GM23338 (cell line): ENCODE measurements around the gene MRGPRE. TPM values are rescaled to one million over a fixed set of nuclear protein-coding genes. Genes with fewer than 3 reads are reported as not detected.
A peak's percentile ranks its signal among the peaks of the same experiment; 100 is the strongest.

Experiments used
- ATAC-seq: fragments of 200-7000 bp; cut with Tn5 transposase; 3 replicates; pipeline ENCODE4 v1.9.1; 2020
- DNase-seq: peaks from one replicate; pipeline ENCODE4 v3.0.0-alpha.2; 2015; ENCODE audit warnings: low spot score
- H2AFZ ChIP-seq: fragments of 200-600 bp; sonication (generic); 2 replicates; pipeline ENCODE4 v1.8.0; 2016; ENCODE audit warnings: antibody characterized with exemption, mild to moderate bottlenecking, moderate library complexity
- H3F3A ChIP-seq: fragments of 200-600 bp; sonication (generic); replicated peaks from 2 replicates; pipeline ENCODE4 v1.8.0; 2017; ENCODE audit warnings: antibody characterized with exemption, mixed run types, low read depth
- H3K27ac ChIP-seq: fragments of 200-600 bp; sonication (generic); 2 replicates; pipeline ENCODE4 v1.6.1; 2016; ENCODE audit warnings: low read depth
- H3K27me3 ChIP-seq: fragments of 200-600 bp; sonication (generic); 2 replicates; pipeline ENCODE4 v1.8.0; 2016; ENCODE audit warnings: mild to moderate bottlenecking, mixed run types, moderate library complexity; ENCODE audit not compliant: insufficient read depth
- H3K36me3 ChIP-seq: fragments of 200-600 bp; sonication (generic); 2 replicates; pipeline ENCODE4 v1.8.0; 2016; ENCODE audit warnings: mild to moderate bottlenecking; ENCODE audit not compliant: insufficient read depth
- H3K4me1 ChIP-seq: fragments of 200-600 bp; sonication (generic); 2 replicates; pipeline ENCODE4 v1.8.0; 2016; ENCODE audit warnings: mild to moderate bottlenecking, moderate library complexity; ENCODE audit not compliant: insufficient read depth
- H3K4me2 ChIP-seq: fragments of 200-600 bp; sonication (generic); 2 replicates; pipeline ENCODE4 v1.7.1; 2017; ENCODE audit warnings: mixed run types
- H3K4me3 ChIP-seq: fragments of 200-600 bp; sonication (generic); 2 replicates; pipeline ENCODE4 v1.6.1; 2016; ENCODE audit warnings: mixed run types
- H3K79me2 ChIP-seq: fragments of 200-600 bp; sonication (generic); replicated peaks from 2 replicates; pipeline ENCODE4 v1.8.0; 2017; ENCODE audit warnings: mild to moderate bottlenecking; ENCODE audit not compliant: insufficient read depth
- H3K9me2 ChIP-seq: fragments of 200-600 bp; sonication (generic); 2 replicates; pipeline ENCODE4 v1.8.0; 2017; ENCODE audit not compliant: insufficient read depth
- H4K20me1 ChIP-seq: fragments of 200-600 bp; sonication (generic); replicated peaks from 2 replicates; pipeline ENCODE4 v1.8.0; 2017; ENCODE audit warnings: mild to moderate bottlenecking; ENCODE audit not compliant: insufficient read depth
- H3K27ac Mint-ChIP-seq: 2 replicates; pipeline ENCODE4 v1.8.0; 2020; ENCODE audit warnings: inconsistent platforms, mild to moderate bottlenecking, moderate library complexity, mixed read lengths
- H3K27me3 Mint-ChIP-seq: 3 replicates; pipeline ENCODE4 v1.8.0; 2022; ENCODE audit warnings: low read depth, mild to moderate bottlenecking, moderate library complexity, mixed read lengths, inconsistent platforms; ENCODE audit not compliant: insufficient read depth, poor library complexity
- H3K36me3 Mint-ChIP-seq: 3 replicates; pipeline ENCODE4 v1.8.0; 2021; ENCODE audit warnings: low read depth, mild to moderate bottlenecking, inconsistent platforms, moderate library complexity, mixed read lengths
- H3K4me1 Mint-ChIP-seq: 3 replicates; pipeline ENCODE4 v1.8.0; 2020; ENCODE audit warnings: mild to moderate bottlenecking, inconsistent platforms, mixed read lengths
- H3K4me3 Mint-ChIP-seq: 3 replicates; pipeline ENCODE4 v1.8.0; 2021; ENCODE audit warnings: moderate library complexity, mild to moderate bottlenecking, inconsistent platforms, mixed read lengths
- H3K9me3 Mint-ChIP-seq: 3 replicates; pipeline ENCODE4 v1.8.0; 2020; ENCODE audit warnings: moderate library complexity, mild to moderate bottlenecking, inconsistent platforms, mixed read lengths
- EZH2 ChIP-seq: fragments of 200-600 bp; sonication (generic); IDR thresholded peaks from one replicate; pipeline ENCODE4 v1.8.0; 2017; ENCODE audit warnings: antibody characterized with exemption, mild to moderate bottlenecking, low read depth; ENCODE audit not compliant: unreplicated experiment
- JUNB ChIP-seq: IDR thresholded peaks from one replicate; pipeline ENCODE4 v1.6.1; 2016; ENCODE audit warnings: antibody characterized with exemption; ENCODE audit not compliant: unreplicated experiment
- NANOG ChIP-seq: IDR thresholded peaks from 2 replicates; pipeline ENCODE4 v1.6.1; 2016; ENCODE audit warnings: antibody characterized with exemption, borderline replicate concordance
- polyA plus RNA-seq: library from polyadenylated mRNA; unstranded; fragments of >200 nt; fragmentation: Nextera tagmentation; extraction: Ambion mirVana; gene quantifications from 2 replicates; pipeline ENCODE4 v1.2.1, GENCODE V29; 2016
- total RNA-seq: library from RNA; depleted of rRNA; stranded (reverse); fragments of >200 nt; shearing (Covaris generic); gene quantifications from 2 replicates; pipeline ENCODE4 v1.2.3, GENCODE V29; 2014
- TF ChIP-seq, protein P1 (sequence below), 2 experiments: fragments of 200-600 bp in 1 of 2; sonication (generic) in 1 of 2; conservative IDR thresholded peaks; 2 replicates each; pipeline versions ENCODE4 v1.5.1 to v1.6.1; 2016 to 2017; ENCODE audit warnings: antibody characterized with exemption in 2 of 2, low read depth in 2 of 2, mild to moderate bottlenecking in 2 of 2, moderate library complexity in 1 of 2
- TF ChIP-seq, protein P2 (sequence below): IDR thresholded peaks from 2 replicates; pipeline ENCODE4 v1.6.1; 2016; ENCODE audit warnings: antibody characterized with exemption
- TF ChIP-seq, protein P3 (sequence below): fragments of 250-450 bp; sonication (Bioruptor Pico); IDR thresholded peaks from 2 replicates; pipeline ENCODE4 v1.5.0; 2020; ENCODE audit warnings: mild to moderate bottlenecking, moderate library complexity

Gene MRGPRE
- total and polyA plus RNA-seq, 2 experiments from 2014 or later, result not detected

DNA sequence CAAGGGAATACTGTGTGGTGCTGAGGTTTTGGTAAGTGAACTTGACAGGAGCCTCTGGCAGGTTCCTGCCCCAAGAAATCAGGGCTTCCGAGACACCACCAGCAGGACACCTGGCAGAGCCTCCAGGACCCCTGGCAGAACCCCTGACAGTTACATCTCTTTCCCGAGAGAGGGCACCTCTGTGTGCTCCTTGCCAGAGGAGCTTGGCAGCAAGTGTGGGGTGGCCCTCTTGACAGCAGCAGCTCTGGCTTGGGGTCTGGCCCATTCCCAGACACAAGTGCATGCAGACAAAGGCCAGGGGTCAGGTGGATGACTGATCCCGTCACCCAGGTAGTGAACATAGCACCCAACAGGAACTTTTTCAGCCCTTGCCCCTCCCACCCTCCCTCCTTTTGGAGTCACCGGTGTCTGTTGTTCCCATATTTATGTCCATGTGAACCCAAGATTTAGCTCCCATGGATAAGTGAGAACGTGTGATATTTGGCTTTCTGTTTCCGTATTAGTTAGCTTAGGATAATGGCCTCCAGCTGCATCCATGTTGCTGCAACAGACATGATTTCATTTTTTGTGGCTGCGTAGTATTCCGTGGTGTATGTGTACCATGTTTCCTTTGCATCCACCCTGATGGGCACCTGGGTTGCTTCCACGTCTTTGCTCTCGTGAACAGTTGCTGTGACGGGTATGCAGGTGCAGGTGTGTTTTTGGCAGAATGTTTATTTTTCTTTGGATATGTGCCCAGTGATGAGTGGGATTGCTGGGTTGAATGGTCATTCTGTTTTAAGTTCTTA lies 45.9 kb downstream of the MRGPRE start:
- Mint-ChIP-seq H3K4me3 (no peak overlapping the region), H3K4me1 (peaks cover 33% of the 10 kb centered on the region), H3K36me3 (no peaks in the 10 kb centered on the region; the same call in 2 of the 3 replicates), H3K27ac (no peak overlapping the region), H3K27me3 (peaks cover 17% of the 10 kb centered on the region), H3K9me3 (peaks cover 2% of the 10 kb centered on the region; the same call in 1 of the 3 replicates)
- TF ChIP-seq, protein P1, sequence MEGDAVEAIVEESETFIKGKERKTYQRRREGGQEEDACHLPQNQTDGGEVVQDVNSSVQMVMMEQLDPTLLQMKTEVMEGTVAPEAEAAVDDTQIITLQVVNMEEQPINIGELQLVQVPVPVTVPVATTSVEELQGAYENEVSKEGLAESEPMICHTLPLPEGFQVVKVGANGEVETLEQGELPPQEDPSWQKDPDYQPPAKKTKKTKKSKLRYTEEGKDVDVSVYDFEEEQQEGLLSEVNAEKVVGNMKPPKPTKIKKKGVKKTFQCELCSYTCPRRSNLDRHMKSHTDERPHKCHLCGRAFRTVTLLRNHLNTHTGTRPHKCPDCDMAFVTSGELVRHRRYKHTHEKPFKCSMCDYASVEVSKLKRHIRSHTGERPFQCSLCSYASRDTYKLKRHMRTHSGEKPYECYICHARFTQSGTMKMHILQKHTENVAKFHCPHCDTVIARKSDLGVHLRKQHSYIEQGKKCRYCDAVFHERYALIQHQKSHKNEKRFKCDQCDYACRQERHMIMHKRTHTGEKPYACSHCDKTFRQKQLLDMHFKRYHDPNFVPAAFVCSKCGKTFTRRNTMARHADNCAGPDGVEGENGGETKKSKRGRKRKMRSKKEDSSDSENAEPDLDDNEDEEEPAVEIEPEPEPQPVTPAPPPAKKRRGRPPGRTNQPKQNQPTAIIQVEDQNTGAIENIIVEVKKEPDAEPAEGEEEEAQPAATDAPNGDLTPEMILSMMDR (conservative IDR thresholded peaks at IDR 0.05; ENCODE audit: low read depth in 2 of 2), result 0 out of 4 replicates have a peak, but pooled peaks of 1 of the 2 experiments have one; percentile 7
- no peak for TF ChIP-seq EZH2
- no peak for ATAC-seq
- Histone ChIP-seq H3K36me3 (no peaks in the 10 kb centered on the region), H3K27me3 (no peaks in the 10 kb centered on the region), H3K9me2 (0 out of 2 replicates have a peak, but pooled peaks cover 3% of the 10 kb centered on the region), H3K27ac (no peak overlapping the region), H3K4me1 (peaks cover 22% of the 10 kb centered on the region), H4K20me1 (no peaks in the 10 kb centered on the region), H3K4me3 (no peak overlapping the region), H2AFZ (no peak overlapping the region), H3K79me2 (no peaks in the 10 kb centered on the region), H3F3A (0 out of 2 replicates have a peak, but pooled peaks cover 4% of the 10 kb centered on the region), H3K4me2 (no peak overlapping the region)
- no peak for DNase-seq

DNA sequence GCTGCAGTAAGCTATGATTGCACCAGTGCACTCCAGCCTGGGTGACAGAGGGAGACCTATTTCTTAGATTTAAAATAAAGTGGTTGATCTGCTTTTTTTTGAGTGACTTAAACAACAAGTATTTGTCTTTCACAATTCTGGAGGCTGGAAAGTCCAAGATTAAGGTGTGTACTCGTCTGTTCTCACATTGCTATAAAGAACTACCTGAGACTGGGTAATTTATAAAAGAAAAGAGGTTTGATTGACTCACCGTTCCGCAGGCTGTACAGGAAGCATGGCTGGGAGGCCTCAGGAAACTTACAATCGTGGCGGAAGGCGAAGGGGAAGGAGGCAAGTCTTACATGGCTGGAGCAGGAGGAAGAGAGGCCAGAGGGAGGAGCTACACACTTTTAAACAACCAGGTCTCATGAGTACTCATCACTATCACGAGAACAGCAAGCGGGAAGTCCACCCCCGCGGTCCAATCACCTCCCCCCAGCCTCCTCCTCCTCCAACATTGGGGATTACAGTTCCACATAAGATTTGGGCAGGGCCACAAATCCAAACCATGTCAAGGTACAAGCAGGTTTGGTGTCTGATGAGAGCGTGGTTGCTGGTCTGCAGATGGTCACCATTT lies 47.4 kb downstream of the MRGPRE start:
- Mint-ChIP-seq H3K36me3 (no peaks in the 10 kb centered on the region), H3K9me3 (peaks cover 6% of the 10 kb centered on the region; the same call in 1 of the 3 replicates), H3K4me3 (no peak overlapping the region; the same call in 2 of the 3 replicates), H3K27me3 (peaks cover 17% of the 10 kb centered on the region), H3K4me1 (peaks cover 26% of the 10 kb centered on the region), H3K27ac (no peak overlapping the region)
- Histone ChIP-seq H3K27me3 (no peaks in the 10 kb centered on the region), H4K20me1 (no peaks in the 10 kb centered on the region), H3K4me2 (no peak overlapping the region), H2AFZ (no peak overlapping the region; the same call in 1 of the 2 replicates), H3K9me2 (0 out of 2 replicates have a peak, but pooled peaks cover 2% of the 10 kb centered on the region), H3F3A (no peaks in the 10 kb centered on the region), H3K36me3 (no peaks in the 10 kb centered on the region), H3K79me2 (no peaks in the 10 kb centered on the region), H3K4me1 (peaks cover 21% of the 10 kb centered on the region), H3K4me3 (no peak overlapping the region), H3K27ac (no peak overlapping the region)
- DNase-seq (no peak), ATAC-seq (no peak)
- TF ChIP-seq, protein P2, sequence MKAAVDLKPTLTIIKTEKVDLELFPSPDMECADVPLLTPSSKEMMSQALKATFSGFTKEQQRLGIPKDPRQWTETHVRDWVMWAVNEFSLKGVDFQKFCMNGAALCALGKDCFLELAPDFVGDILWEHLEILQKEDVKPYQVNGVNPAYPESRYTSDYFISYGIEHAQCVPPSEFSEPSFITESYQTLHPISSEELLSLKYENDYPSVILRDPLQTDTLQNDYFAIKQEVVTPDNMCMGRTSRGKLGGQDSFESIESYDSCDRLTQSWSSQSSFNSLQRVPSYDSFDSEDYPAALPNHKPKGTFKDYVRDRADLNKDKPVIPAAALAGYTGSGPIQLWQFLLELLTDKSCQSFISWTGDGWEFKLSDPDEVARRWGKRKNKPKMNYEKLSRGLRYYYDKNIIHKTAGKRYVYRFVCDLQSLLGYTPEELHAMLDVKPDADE, result no peak
- TF ChIP-seq EZH2 (no peak), NANOG (no peak), JUNB (no peak)
- TF ChIP-seq, protein P3, sequence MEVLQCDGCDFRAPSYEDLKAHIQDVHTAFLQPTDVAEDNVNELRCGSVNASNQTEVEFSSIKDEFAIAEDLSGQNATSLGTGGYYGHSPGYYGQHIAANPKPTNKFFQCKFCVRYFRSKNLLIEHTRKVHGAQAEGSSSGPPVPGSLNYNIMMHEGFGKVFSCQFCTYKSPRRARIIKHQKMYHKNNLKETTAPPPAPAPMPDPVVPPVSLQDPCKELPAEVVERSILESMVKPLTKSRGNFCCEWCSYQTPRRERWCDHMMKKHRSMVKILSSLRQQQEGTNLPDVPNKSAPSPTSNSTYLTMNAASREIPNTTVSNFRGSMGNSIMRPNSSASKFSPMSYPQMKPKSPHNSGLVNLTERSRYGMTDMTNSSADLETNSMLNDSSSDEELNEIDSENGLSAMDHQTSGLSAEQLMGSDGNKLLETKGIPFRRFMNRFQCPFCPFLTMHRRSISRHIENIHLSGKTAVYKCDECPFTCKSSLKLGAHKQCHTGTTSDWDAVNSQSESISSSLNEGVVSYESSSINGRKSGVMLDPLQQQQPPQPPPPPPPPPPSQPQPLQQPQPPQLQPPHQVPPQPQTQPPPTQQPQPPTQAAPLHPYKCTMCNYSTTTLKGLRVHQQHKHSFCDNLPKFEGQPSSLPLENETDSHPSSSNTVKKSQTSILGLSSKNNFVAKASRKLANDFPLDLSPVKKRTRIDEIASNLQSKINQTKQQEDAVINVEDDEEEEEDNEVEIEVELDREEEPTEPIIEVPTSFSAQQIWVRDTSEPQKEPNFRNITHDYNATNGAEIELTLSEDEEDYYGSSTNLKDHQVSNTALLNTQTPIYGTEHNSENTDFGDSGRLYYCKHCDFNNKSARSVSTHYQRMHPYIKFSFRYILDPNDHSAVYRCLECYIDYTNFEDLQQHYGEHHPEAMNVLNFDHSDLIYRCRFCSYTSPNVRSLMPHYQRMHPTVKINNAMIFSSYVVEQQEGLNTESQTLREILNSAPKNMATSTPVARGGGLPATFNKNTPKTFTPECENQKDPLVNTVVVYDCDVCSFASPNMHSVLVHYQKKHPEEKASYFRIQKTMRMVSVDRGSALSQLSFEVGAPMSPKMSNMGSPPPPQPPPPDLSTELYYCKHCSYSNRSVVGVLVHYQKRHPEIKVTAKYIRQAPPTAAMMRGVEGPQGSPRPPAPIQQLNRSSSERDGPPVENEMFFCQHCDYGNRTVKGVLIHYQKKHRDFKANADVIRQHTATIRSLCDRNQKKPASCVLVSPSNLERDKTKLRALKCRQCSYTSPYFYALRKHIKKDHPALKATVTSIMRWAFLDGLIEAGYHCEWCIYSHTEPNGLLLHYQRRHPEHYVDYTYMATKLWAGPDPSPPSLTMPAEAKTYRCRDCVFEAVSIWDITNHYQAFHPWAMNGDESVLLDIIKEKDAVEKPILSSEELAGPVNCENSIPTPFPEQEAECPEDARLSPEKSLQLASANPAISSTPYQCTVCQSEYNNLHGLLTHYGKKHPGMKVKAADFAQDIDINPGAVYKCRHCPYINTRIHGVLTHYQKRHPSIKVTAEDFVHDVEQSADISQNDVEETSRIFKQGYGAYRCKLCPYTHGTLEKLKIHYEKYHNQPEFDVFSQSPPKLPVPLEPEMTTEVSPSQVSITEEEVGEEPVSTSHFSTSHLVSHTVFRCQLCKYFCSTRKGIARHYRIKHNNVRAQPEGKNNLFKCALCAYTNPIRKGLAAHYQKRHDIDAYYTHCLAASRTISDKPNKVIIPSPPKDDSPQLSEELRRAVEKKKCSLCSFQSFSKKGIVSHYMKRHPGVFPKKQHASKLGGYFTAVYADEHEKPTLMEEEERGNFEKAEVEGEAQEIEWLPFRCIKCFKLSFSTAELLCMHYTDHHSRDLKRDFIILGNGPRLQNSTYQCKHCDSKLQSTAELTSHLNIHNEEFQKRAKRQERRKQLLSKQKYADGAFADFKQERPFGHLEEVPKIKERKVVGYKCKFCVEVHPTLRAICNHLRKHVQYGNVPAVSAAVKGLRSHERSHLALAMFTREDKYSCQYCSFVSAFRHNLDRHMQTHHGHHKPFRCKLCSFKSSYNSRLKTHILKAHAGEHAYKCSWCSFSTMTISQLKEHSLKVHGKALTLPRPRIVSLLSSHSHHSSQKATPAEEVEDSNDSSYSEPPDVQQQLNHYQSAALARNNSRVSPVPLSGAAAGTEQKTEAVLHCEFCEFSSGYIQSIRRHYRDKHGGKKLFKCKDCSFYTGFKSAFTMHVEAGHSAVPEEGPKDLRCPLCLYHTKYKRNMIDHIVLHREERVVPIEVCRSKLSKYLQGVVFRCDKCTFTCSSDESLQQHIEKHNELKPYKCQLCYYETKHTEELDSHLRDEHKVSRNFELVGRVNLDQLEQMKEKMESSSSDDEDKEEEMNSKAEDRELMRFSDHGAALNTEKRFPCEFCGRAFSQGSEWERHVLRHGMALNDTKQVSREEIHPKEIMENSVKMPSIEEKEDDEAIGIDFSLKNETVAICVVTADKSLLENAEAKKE (CRISPR knock-in tag), result no peak
- TF ChIP-seq, protein P1 (conservative IDR thresholded peaks at IDR 0.05; ENCODE audit: low read depth in 2 of 2), result 0 out of 4 replicates have a peak, but pooled peaks of 1 of the 2 experiments have one; percentile 11
